ENCODE results near the gene NF2.

DNA sequence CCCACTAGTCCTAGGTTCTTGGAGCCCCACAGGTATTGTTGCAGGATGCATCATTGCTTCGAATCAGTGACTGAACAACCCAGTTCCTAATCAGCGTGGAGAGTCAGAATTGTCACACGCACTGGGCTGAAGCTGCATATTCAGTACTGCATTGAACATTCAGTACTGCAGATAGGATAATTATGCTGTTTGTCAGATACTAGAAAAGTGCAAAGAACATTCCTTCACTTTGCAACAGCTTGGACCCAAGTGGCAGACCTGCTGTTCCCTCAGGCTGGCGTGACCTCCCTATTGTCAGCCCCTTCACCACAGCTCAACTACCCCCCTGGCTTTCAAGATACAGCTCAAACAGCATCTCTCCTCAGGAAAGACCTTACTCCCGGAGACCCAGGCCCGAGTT, 27.6 kb downstream of the NF2 start:
- TF ChIP-seq EZH2 (IDR thresholded peaks at IDR 0.05; ENCODE audit: borderline replicate concordance, low read depth, low read length, poor library complexity, severe bottlenecking): no peak
- TF ChIP-seq, protein P1, sequence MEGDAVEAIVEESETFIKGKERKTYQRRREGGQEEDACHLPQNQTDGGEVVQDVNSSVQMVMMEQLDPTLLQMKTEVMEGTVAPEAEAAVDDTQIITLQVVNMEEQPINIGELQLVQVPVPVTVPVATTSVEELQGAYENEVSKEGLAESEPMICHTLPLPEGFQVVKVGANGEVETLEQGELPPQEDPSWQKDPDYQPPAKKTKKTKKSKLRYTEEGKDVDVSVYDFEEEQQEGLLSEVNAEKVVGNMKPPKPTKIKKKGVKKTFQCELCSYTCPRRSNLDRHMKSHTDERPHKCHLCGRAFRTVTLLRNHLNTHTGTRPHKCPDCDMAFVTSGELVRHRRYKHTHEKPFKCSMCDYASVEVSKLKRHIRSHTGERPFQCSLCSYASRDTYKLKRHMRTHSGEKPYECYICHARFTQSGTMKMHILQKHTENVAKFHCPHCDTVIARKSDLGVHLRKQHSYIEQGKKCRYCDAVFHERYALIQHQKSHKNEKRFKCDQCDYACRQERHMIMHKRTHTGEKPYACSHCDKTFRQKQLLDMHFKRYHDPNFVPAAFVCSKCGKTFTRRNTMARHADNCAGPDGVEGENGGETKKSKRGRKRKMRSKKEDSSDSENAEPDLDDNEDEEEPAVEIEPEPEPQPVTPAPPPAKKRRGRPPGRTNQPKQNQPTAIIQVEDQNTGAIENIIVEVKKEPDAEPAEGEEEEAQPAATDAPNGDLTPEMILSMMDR (conservative IDR thresholded peaks at IDR 0.05; ENCODE audit: low read depth, low read length): no peak
